Neuronal stem cell (in vitro differentiated cells): ENCODE data around the gene MBTD1.

ENCODE experiments used
- DNase-seq: peaks from one replicate; pipeline ENCODE4 v3.0.0-alpha.2; 2013; ENCODE audit warnings: low spot score
- H2AFZ ChIP-seq: one replicate; pipeline ENCODE4 v1.6.1; 2013; ENCODE audit warnings: mild to moderate bottlenecking, low read length, inconsistent platforms
- H2AK5ac ChIP-seq: 2 replicates; pipeline ENCODE4 v1.6.1; 2013; ENCODE audit warnings: low read depth, mild to moderate bottlenecking, inconsistent platforms, low read length, moderate library complexity, mixed read lengths
- H2BK120ac ChIP-seq: 2 replicates; pipeline ENCODE4 v1.6.1; 2013; ENCODE audit warnings: low read depth, mild to moderate bottlenecking, inconsistent platforms, low read length, moderate library complexity, mixed read lengths
- H2BK12ac ChIP-seq: one replicate; pipeline ENCODE4 v1.6.1; 2013; ENCODE audit warnings: low read length, inconsistent platforms
- H2BK15ac ChIP-seq: 2 replicates; pipeline ENCODE4 v1.6.1; 2013; ENCODE audit warnings: mild to moderate bottlenecking, low read length, inconsistent platforms, mixed read lengths
- H2BK5ac ChIP-seq: one replicate; pipeline ENCODE4 v1.6.1; 2013; ENCODE audit warnings: inconsistent platforms, mild to moderate bottlenecking, low read length, moderate library complexity
- H3K14ac ChIP-seq: one replicate; pipeline ENCODE4 v1.6.1; 2013; ENCODE audit warnings: low read length, inconsistent platforms
- H3K18ac ChIP-seq: 2 replicates; pipeline ENCODE4 v1.6.1; 2013; ENCODE audit warnings: low read length, inconsistent platforms
- H3K23ac ChIP-seq: 2 replicates; pipeline ENCODE4 v1.6.1; 2013; ENCODE audit warnings: low read depth, mild to moderate bottlenecking, mixed read lengths, low read length, inconsistent platforms; ENCODE audit not compliant: poor library complexity
- H3K27ac ChIP-seq: replicated peaks from 3 replicates; pipeline ENCODE4 v1.5.1; 2013; ENCODE audit warnings: low read length, inconsistent platforms
- H3K27me3 ChIP-seq, 3 experiments: 2 replicates each; pipeline ENCODE4 v1.6.1; 2013; ENCODE audit warnings: low read length in 3 of 3, mild to moderate bottlenecking in 2 of 3, inconsistent platforms in 1 of 3, low read depth in 1 of 3, mixed read lengths in 1 of 3, moderate library complexity in 1 of 3; ENCODE audit not compliant: control insufficient read depth in 3 of 3, insufficient read depth in 3 of 3
- H3K36me3 ChIP-seq, 2 donors: replicated peaks in 1 of 2; 2 replicates each; pipeline ENCODE4 v1.6.1; 2013; ENCODE audit warnings: low read length in 2 of 2; ENCODE audit not compliant: control insufficient read depth in 2 of 2, insufficient read depth in 2 of 2
- H3K4ac ChIP-seq: 2 replicates; pipeline ENCODE4 v1.6.1; 2013; ENCODE audit warnings: inconsistent platforms, mild to moderate bottlenecking, low read length, moderate library complexity
- H3K4me1 ChIP-seq, 2 donors: 1 replicate in 1 of 2; 2 replicates in 1 of 2; pipeline ENCODE4 v1.6.1; 2013; ENCODE audit warnings: low read length in 2 of 2, low read depth in 1 of 2; ENCODE audit not compliant: control insufficient read depth in 2 of 2, insufficient read depth in 1 of 2
- H3K4me2 ChIP-seq: one replicate; pipeline ENCODE4 v1.6.1; 2013; ENCODE audit warnings: mild to moderate bottlenecking, low read length, inconsistent platforms; ENCODE audit not compliant: insufficient read depth, poor library complexity, severe bottlenecking
- H3K4me3 ChIP-seq, 2 donors: 2 replicates each; pipeline ENCODE4 v1.5.1; 2013; ENCODE audit warnings: low read length in 2 of 2, mild to moderate bottlenecking in 2 of 2, inconsistent platforms in 1 of 2, moderate library complexity in 1 of 2
- H3K79me1 ChIP-seq: one replicate; pipeline ENCODE4 v1.6.1; 2013; ENCODE audit warnings: low read depth, mild to moderate bottlenecking, inconsistent platforms, low read length, moderate library complexity
- H3K9ac ChIP-seq: one replicate; pipeline ENCODE4 v1.6.1; 2013; ENCODE audit warnings: mild to moderate bottlenecking, low read depth, low read length, inconsistent platforms; ENCODE audit not compliant: poor library complexity
- H3K9me3 ChIP-seq, 2 donors: replicated peaks in 1 of 2; 2 replicates each; pipeline versions ENCODE3 to v1.6.1; 2013; ENCODE audit warnings: low read length in 2 of 2, mild to moderate bottlenecking in 2 of 2, inconsistent platforms in 1 of 2, low read depth in 1 of 2, mixed read lengths in 1 of 2, moderate library complexity in 1 of 2; ENCODE audit not compliant: control insufficient read depth in 2 of 2, insufficient read depth in 1 of 2
- H4K8ac ChIP-seq: one replicate; pipeline ENCODE4 v1.6.1; 2013; ENCODE audit warnings: low read depth, mild to moderate bottlenecking, inconsistent platforms, low read length, moderate library complexity
- H4K91ac ChIP-seq: one replicate; pipeline ENCODE4 v1.6.1; 2013; ENCODE audit warnings: low read length, low read depth, mild to moderate bottlenecking, inconsistent platforms; ENCODE audit not compliant: poor library complexity
- WGBS, 2 donors: extraction: QIAGEN DNeasy Blood & Tissue Kit; methylation state at CpG; one replicate each; pipeline ENCODE4 v1.1.7; 2013; ENCODE audit warnings: missing lambda C conversion rate in 2 of 2, mixed read lengths in 1 of 2; ENCODE audit not compliant: insufficient read length in 2 of 2, insufficient replicate concordance in 1 of 2; ENCODE audit errors: extremely low coverage in 2 of 2; 5-methylcytosine and 5-hydroxymethylcytosine counted together

MBTD1 gene

DNA sequence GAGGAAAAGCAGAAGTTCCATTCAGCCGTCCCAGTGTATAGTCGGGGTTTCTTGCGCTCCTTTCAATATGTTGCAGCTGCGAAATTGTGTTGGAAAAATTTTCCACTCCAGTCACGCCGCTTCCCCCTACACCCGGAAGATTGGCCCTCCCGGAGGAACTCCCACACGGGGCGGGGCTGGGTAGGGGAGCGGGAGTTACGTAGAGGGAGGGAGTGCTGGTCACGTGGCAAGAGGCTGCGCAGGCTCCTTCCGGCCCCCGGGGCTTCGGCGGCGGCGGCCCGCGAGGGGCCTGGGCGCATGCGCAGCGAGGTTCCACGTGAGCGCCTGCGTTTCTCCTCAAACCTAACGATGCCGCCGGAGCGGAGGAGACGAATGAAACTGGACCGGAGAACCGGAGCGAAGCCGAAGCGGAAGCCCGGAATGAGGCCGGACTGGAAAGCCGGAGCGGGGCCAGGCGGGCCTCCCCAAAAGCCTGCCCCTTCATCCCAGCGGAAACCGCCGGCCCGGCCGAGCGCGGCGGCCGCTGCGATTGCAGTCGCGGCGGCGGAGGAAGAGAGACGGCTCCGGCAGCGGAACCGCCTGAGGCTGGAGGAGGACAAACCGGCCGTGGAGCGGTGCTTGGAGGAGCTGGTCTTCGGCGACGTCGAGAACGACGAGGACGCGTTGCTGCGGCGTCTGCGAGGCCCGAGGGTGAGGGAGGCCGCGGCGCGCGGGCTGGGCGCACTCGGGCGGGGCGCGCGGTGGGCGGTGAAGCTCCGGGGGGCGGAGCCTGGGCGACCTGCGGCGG lies 581 bp upstream of the MBTD1 start, which contains the start of gene UTP18:
Gene UTP18, plus strand, starts transcription at position 310 of the 787 bp plus-strand sequence. Its CDS starts 39 bp downstream, at position 349.
- no CpG with 5 or more reads among the region's 93 CpGs for WGBS, 2 donors
- peak within 1 kb of the TSS; percentile 100 for H3K4ac ChIP-seq
- H2BK12ac ChIP-seq: no peak within 1 kb of the TSS
- H3K4me3 ChIP-seq: peak within 1 kb of the TSS; percentile 73 to 99
- peaks cover 7 to 69% of the 10 kb centered on the region in 2 donors for H3K36me3 ChIP-seq
- H2AK5ac ChIP-seq: peak within 1 kb of the TSS; percentile 10
- H2BK5ac ChIP-seq: peak within 1 kb of the TSS; percentile 94
- peak within 1 kb of the TSS; percentile 95 for H2AFZ ChIP-seq
- peak within 1 kb of the TSS; percentile 17 for H4K8ac ChIP-seq
- H3K27ac ChIP-seq: peak within 1 kb of the TSS; percentile 95
- H3K4me2 ChIP-seq: peak within 1 kb of the TSS; percentile 86
- peak; percentile 98 for DNase-seq
- peaks cover 6 to 13% of the 10 kb centered on the region in 2 donors for H3K4me1 ChIP-seq
- peak within 1 kb of the TSS; percentile 99 for H3K9ac ChIP-seq
- peak within 1 kb of the TSS; percentile 24 for H4K91ac ChIP-seq
- H3K27me3 ChIP-seq: no peaks in the 10 kb centered on the region
- peaks cover 13% of the 10 kb centered on the region for H3K79me1 ChIP-seq
- H3K14ac ChIP-seq: peak within 1 kb of the TSS; percentile 94
- H3K23ac ChIP-seq: peak within 1 kb of the TSS; percentile 99
- H2BK15ac ChIP-seq: peak within 1 kb of the TSS; percentile 93
- no peaks in the 10 kb centered on the region for H3K9me3 ChIP-seq
- H2BK120ac ChIP-seq: peak within 1 kb of the TSS; percentile 72
- peak within 1 kb of the TSS; percentile 99 for H3K18ac ChIP-seq

DNA sequence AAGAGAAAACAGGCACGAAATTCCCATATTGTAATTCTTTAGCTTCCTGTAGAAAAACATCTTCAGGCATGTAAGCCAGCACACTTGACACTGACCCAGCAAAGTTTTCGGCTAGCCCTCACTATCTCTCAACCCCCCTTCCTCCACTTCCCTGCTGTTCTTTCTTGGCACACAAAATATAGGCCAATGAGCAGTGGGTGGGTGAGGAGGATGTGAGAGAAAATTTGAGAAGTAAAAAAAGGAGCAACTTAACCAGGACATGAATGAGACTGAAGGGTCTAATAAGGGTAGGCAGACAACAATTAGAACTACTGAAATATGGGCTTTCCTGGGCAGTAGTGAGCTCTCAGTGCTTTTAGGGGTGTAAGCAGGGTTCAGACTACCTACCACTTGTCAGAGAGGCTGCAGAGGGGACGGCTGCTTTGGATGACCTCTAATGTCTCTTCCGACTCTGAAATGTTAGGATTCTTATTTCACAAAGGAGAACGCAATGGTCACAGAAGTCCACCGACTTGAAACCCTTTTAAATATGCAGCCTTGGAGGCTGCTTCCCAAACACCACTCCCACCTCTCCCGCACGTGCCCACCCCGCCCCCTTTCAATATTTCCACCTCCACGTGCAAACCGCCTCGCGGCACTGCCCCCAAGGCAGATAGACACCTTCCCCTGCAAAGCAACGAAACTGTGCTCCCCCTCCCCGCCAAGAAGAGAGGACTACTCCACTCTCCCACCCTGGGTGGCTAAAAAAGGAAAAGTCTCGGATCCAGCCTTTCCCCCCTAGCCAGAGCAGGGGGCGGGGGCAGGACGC lies 889 bp downstream of the MBTD1 start:
- Histone ChIP-seq H3K9me3 (no peaks in the 10 kb centered on the region), H2BK12ac (no peak overlapping the region), H4K91ac (no peak overlapping the region), H3K4ac (no peak overlapping the region), H3K4me3 (peak overlapping the region; percentile 73 to 89), H2AK5ac (peak overlapping the region; percentile 10), H3K4me1 (peaks cover 6 to 13% of the 10 kb centered on the region in 2 donors), H2BK5ac (peak overlapping the region; percentile 94), H3K14ac (no peak overlapping the region), H3K27ac (peak overlapping the region; percentile 82), H4K8ac (no peak overlapping the region), H3K36me3 (peaks cover 7 to 69% of the 10 kb centered on the region in 2 donors), H3K4me2 (peak overlapping the region; percentile 82), H2AFZ (peak overlapping the region; percentile 95), H3K27me3 (no peaks in the 10 kb centered on the region), H3K9ac (peak overlapping the region; percentile 80), H3K18ac (peak overlapping the region; percentile 98), H2BK120ac (no peak overlapping the region), H2BK15ac (no peak overlapping the region), H3K79me1 (peaks cover 13% of the 10 kb centered on the region), H3K23ac (no peak overlapping the region)
- no peak for DNase-seq
- WGBS, 2 donors: no CpG with 5 or more reads among the region's 18 CpGs

DNA sequence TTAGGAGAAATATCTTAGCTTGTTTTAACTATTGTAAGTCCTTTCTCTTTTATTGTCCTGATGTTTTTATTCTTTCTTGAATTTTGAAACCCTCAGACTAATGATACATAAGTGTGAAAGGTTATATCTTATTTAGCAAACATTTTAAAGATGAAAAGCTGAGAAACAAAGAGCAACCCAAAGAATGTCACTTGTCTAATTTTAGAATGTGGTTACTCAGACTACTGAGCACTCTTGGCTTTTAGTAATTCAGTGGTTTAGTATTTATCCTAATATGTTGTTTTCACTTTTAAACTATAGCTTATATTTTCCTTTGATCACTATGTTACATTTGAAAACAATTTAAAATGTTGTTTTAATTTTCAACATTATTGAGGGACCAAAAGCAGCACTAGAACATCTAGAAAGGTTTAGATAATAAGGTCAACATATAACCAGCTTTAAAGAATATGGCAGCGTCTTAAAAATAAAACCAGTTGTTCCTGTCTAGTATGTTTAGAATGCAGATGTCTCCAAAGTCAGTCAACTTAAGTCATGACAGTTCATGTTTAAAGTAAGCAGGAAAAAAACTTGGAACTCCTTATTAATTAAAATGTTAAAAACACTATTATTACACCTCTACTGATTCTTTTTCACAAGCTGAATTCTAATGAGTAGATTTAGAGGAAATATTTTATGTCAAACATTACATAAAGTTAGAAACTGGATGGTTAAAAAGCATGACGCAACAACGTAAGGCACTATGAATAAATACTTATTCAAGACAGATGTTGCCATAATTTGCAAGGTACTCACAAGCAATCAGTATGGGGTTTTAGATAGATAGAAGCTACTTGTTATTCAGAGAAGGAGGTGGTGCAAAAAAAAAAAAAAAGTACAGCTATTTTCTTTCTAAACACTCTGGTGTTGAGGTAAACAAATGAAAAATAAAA lies 2.4 kb downstream of the MBTD1 start:
- DNase-seq: no peak
- Histone ChIP-seq H3K14ac (no peak overlapping the region), H3K27ac (no peak overlapping the region), H3K23ac (no peak overlapping the region), H2BK5ac (no peak overlapping the region), H4K91ac (no peak overlapping the region), H2AK5ac (no peak overlapping the region), H3K4me3 (no peak overlapping the region), H2BK120ac (no peak overlapping the region), H3K18ac (no peak overlapping the region), H3K9ac (no peak overlapping the region), H2BK15ac (no peak overlapping the region), H3K79me1 (peaks cover 7% of the 10 kb centered on the region), H3K27me3 (no peaks in the 10 kb centered on the region), H3K4ac (no peak overlapping the region), H3K4me1 (peaks cover 6 to 13% of the 10 kb centered on the region in 2 donors), H3K9me3 (peaks cover 0 to under 1% of the 10 kb centered on the region in 2 donors), H3K4me2 (no peak overlapping the region), H3K36me3 (peaks cover 2 to 69% of the 10 kb centered on the region in 2 donors), H2BK12ac (no peak overlapping the region), H2AFZ (no peak overlapping the region), H4K8ac (no peak overlapping the region)
- no CpG with 5 or more reads among the region's 3 CpGs for WGBS, 2 donors
